K562 (cell line): ENCODE data around the gene CAPZB. TPM values are rescaled to one million over a fixed set of nuclear protein-coding genes. Genes with fewer than 3 reads are reported as not detected.

Experiments used
- BHLHE40 ChIP-seq: IDR thresholded peaks from 2 replicates; pipeline ENCODE4 v1.6.1; 2011; ENCODE audit warnings: low read length, improper control_type of control experiment
- DPF2 ChIP-seq: fragments of 450-650 bp; IDR thresholded peaks from 2 replicates; pipeline ENCODE4 v1.6.1; 2016
- ETV5 ChIP-seq: sonication (generic); formaldehyde crosslinking; IDR thresholded peaks from 2 replicates; pipeline ENCODE4 v1.4.0; 2020; ENCODE audit warnings: low read depth, mild to moderate bottlenecking, missing genetic modification reagents
- GABPB2 ChIP-seq: fragments of 250-450 bp; sonication (Bioruptor Pico); conservative IDR thresholded peaks from 2 replicates; pipeline ENCODE4 v1.5.1; 2021; ENCODE audit warnings: mild to moderate bottlenecking
- GTF2A2 ChIP-seq: IDR thresholded peaks from 2 replicates; pipeline ENCODE4 v1.6.1; 2016; ENCODE audit warnings: mild to moderate bottlenecking, missing genetic modification characterization, missing compliant biosample characterization
- HDAC1 ChIP-seq, 2 experiments: fragments of 450-650 bp; IDR thresholded peaks; 2 replicates each; pipeline ENCODE4 v1.6.1; 2016 to 2017; ENCODE audit warnings: inconsistent platforms in 1 of 2, mild to moderate bottlenecking in 1 of 2, moderate library complexity in 1 of 2
- HMBOX1 ChIP-seq: sonication (generic); IDR thresholded peaks from 2 replicates; pipeline ENCODE4 v1.6.1; 2016
- IFI16 ChIP-seq: fragments of 250-450 bp; sonication (Bioruptor Pico); IDR thresholded peaks from 2 replicates; pipeline ENCODE4 v2.1.2; 2022; ENCODE audit warnings: mild to moderate bottlenecking, inconsistent platforms
- NFYB ChIP-seq: IDR thresholded peaks from 2 replicates; pipeline ENCODE4 v1.6.1; 2011; ENCODE audit warnings: mild to moderate bottlenecking, moderate library complexity; ENCODE audit not compliant: insufficient read length; ENCODE audit errors: extremely low read depth
- NR2F6 ChIP-seq: fragments of 450-650 bp; formaldehyde crosslinking; IDR thresholded peaks from 2 replicates; pipeline ENCODE4 v1.4.0; 2020; ENCODE audit warnings: mild to moderate bottlenecking
- POLR2AphosphoS2 ChIP-seq: IDR thresholded peaks from 2 replicates; pipeline ENCODE4 v1.6.1; 2012; ENCODE audit warnings: low read length, improper control_type of control experiment
- PPARD ChIP-seq: fragments of 250-450 bp; sonication (Bioruptor Pico); IDR thresholded peaks from 2 replicates; pipeline ENCODE4 v1.8.0; 2022; ENCODE audit warnings: inconsistent platforms, mild to moderate bottlenecking, moderate library complexity
- PYGO2 ChIP-seq: fragments of 450-650 bp; IDR thresholded peaks from 2 replicates; pipeline ENCODE4 v1.6.1; 2016; ENCODE audit warnings: mild to moderate bottlenecking, missing genetic modification characterization, moderate library complexity, missing compliant biosample characterization
- RBM15 ChIP-seq: fragments of 200-400 bp; formaldehyde crosslinking; IDR thresholded peaks from 2 replicates; pipeline ENCODE4 v1.6.1; 2018; ENCODE audit warnings: mild to moderate bottlenecking, low read length, moderate library complexity; ENCODE audit not compliant: insufficient read depth
- SMC3 ChIP-seq: conservative IDR thresholded peaks from 2 replicates; pipeline ENCODE4 v1.6.1; 2011; ENCODE audit warnings: low read depth, low read length, improper control_type of control experiment; ENCODE audit not compliant: insufficient read depth
- SRSF1 ChIP-seq: fragments of 200-400 bp; formaldehyde crosslinking; IDR thresholded peaks from 2 replicates; pipeline ENCODE4 v1.6.1; 2017; ENCODE audit warnings: mild to moderate bottlenecking, low read depth, low read length, moderate library complexity
- TEAD2 ChIP-seq: fragments of 450-650 bp; IDR thresholded peaks from 2 replicates; pipeline ENCODE4 v1.6.1; 2016; ENCODE audit warnings: missing genetic modification characterization, control low read depth, missing compliant biosample characterization
- ZFX ChIP-seq: sonication (generic); formaldehyde crosslinking; IDR thresholded peaks from 2 replicates; pipeline ENCODE4 v1.8.0; 2022; ENCODE audit warnings: mild to moderate bottlenecking, missing genetic modification reagents, moderate library complexity
- ZNF551 ChIP-seq: fragments of 250-450 bp; sonication (Bioruptor Pico); IDR thresholded peaks from 2 replicates; pipeline ENCODE4 v1.5.0; 2021; ENCODE audit warnings: mild to moderate bottlenecking, moderate library complexity
- ZNF668 ChIP-seq: fragments of 250-450 bp; sonication (Bioruptor Pico); IDR thresholded peaks from 2 replicates; pipeline ENCODE4 v1.8.0; 2022; ENCODE audit warnings: mild to moderate bottlenecking, inconsistent platforms
- polyA plus RNA-seq, 8 experiments: library from polyadenylated mRNA; depleted of rRNA in 4 of 8; stranded (reverse) in 5 of 8; unstranded in 3 of 8; fragments of >200 nt; fragmentation: Nextera tagmentation in 2 of 8; fragmentation: Illumina TruSeq in 1 of 8; extraction: Ambion mirVana in 2 of 8; extraction: Trizol in 1 of 8; gene quantifications; 2 replicates each; pipeline versions ENCODE4 v1.2.1 to v1.2.3, GENCODE V29; 2011 to 2014; ENCODE audit warnings: inconsistent platforms in 1 of 8, missing spikeins in 1 of 8
- total RNA-seq, 7 experiments: library from RNA; depleted of rRNA in 6 of 7; stranded (reverse); fragments of >200 nt in 6 of 7; fragmentation: Illumina TruSeq in 2 of 7; extraction: Trizol in 2 of 7; gene quantifications; 2 replicates each; pipeline versions ENCODE4 v1.2.1 to v1.2.3, GENCODE V29; 2011 to 2021; ENCODE audit warnings: low replicate concordance in 1 of 7
- TF ChIP-seq, protein P1 (sequence below), 2 experiments: fragments of 450-650 bp; formaldehyde crosslinking in 1 of 2; IDR thresholded peaks; 2 replicates each; pipeline versions ENCODE4 v1.4.0 to v1.6.1; 2014 to 2020; ENCODE audit warnings: mild to moderate bottlenecking in 2 of 2, borderline replicate concordance in 1 of 2, low read depth in 1 of 2

The CAPZB gene
- total and polyA plus RNA-seq, 9 of the 15 experiments (the other 6 are each of a cell fraction or from before 2014, with no cell fraction given) = 57.6 to 297 (median 125) TPM

- TF ChIP-seq ZFX (CRISPR knock-in tag) = no peak
- no peak for TF ChIP-seq IFI16 (CRISPR knock-in tag)
- TF ChIP-seq NFYB = no peak
- TF ChIP-seq NR2F6 = no peak
- TF ChIP-seq TEAD2 (tag) = no peak
- no peak for TF ChIP-seq PYGO2 (tag)
- no peak for TF ChIP-seq ZNF668 (CRISPR knock-in tag)
- TF ChIP-seq POLR2AphosphoS2 = no peak
- TF ChIP-seq GABPB2 = no peak
- TF ChIP-seq BHLHE40 = no peak
- no peak for TF ChIP-seq ZNF551 (CRISPR knock-in tag)
- TF ChIP-seq HDAC1 (IDR thresholded peaks at IDR 0.05) = no peak
- TF ChIP-seq PPARD (CRISPR knock-in tag) = no peak
- TF ChIP-seq ETV5 = peak; percentile 90
- TF ChIP-seq HMBOX1 = no peak
- TF ChIP-seq SMC3 = no peak
- TF ChIP-seq, protein P1, sequence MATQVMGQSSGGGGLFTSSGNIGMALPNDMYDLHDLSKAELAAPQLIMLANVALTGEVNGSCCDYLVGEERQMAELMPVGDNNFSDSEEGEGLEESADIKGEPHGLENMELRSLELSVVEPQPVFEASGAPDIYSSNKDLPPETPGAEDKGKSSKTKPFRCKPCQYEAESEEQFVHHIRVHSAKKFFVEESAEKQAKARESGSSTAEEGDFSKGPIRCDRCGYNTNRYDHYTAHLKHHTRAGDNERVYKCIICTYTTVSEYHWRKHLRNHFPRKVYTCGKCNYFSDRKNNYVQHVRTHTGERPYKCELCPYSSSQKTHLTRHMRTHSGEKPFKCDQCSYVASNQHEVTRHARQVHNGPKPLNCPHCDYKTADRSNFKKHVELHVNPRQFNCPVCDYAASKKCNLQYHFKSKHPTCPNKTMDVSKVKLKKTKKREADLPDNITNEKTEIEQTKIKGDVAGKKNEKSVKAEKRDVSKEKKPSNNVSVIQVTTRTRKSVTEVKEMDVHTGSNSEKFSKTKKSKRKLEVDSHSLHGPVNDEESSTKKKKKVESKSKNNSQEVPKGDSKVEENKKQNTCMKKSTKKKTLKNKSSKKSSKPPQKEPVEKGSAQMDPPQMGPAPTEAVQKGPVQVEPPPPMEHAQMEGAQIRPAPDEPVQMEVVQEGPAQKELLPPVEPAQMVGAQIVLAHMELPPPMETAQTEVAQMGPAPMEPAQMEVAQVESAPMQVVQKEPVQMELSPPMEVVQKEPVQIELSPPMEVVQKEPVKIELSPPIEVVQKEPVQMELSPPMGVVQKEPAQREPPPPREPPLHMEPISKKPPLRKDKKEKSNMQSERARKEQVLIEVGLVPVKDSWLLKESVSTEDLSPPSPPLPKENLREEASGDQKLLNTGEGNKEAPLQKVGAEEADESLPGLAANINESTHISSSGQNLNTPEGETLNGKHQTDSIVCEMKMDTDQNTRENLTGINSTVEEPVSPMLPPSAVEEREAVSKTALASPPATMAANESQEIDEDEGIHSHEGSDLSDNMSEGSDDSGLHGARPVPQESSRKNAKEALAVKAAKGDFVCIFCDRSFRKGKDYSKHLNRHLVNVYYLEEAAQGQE (IDR thresholded peaks at IDR 0.05; ENCODE audit: borderline replicate concordance) = no peak
- TF ChIP-seq, protein P1 (CRISPR knock-in tag; IDR thresholded peaks at IDR 0.05; ENCODE audit: low read depth) = no peak
- no peak for TF ChIP-seq GTF2A2 (tag)
- TF ChIP-seq RBM15 = no peak
- peak; percentile 58; the same call in 1 of the 2 replicates for TF ChIP-seq DPF2
- TF ChIP-seq SRSF1 = no peak
Measured at GRCh38 chr1:19315378-19316198, 169.8 kb downstream of the CAPZB start (continued).
